Hematopoietic multipotent progenitor cell treated with erythropoietin and hydrocortisone succinate and interleukin-3 and kit ligand, for 8 days (in vitro differentiated cells): ENCODE data around the gene DLD.
"Not testable (repeated sequence)": the region's sequence is repeated elsewhere in the genome, so short reads cannot be mapped to it uniquely, and the experiment has no call there.

Experiments
- DNase-seq: peaks from one replicate; pipeline ENCODE4 v3.0.0-alpha.2; 2015

Gene DLD, protein sequence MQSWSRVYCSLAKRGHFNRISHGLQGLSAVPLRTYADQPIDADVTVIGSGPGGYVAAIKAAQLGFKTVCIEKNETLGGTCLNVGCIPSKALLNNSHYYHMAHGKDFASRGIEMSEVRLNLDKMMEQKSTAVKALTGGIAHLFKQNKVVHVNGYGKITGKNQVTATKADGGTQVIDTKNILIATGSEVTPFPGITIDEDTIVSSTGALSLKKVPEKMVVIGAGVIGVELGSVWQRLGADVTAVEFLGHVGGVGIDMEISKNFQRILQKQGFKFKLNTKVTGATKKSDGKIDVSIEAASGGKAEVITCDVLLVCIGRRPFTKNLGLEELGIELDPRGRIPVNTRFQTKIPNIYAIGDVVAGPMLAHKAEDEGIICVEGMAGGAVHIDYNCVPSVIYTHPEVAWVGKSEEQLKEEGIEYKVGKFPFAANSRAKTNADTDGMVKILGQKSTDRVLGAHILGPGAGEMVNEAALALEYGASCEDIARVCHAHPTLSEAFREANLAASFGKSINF

DNA sequence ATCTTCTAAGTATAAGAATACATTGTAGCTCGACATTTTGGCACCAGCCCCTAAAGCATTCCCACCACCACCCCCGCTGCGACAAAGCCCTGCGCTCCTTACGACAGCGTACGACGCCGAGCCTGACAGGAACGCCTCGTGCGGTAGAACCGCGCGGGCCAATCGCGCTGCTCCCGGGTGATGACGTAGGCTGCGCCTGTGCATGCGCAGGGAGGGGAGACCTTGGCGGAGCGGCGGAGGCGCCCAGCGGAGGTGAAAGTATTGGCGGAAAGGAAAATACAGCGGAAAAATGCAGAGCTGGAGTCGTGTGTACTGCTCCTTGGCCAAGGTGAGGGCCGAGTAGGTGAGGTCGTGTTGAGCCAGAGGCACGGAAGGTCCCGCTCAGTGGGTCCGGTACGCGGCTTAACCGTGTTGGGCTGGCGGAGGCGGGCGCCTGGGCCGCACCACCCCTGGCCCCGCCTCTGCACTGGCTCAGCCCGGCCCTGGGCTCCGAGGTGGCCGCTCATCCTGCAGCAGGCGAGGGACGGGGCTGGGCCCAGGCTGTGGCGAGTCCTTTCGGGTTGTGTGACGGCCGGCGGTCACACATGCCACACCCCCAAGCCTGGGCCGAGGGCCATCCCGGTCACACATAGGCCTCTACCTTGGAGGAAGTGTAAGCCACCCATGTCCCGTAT is at the start of gene DLD:
Gene DLD (plus strand): TSS at position 222 of the 674 bp plus-strand sequence. CDS start 68 bp downstream, at position 290.
- DNase-seq = peak; percentile 93

DNA sequence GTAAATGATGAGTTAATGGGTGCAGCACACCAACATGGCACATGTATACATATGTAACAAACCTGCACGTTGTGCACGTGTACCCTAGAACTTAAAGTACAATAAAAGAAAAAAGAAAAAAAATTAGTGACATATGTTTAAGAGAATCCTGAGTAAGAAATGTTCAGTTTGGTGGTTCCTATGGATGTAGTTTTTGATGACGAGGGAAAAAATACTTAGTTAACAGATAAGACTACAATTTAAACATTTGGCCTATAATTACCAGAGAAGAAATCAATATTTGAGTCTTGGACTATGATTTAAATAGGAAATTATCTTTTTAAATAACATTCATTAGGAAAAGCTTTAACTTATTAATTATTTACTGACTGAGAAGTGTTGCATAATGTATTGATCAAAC is 48.8 kb upstream of the DLD start:
- DNase-seq = no peak

DNA sequence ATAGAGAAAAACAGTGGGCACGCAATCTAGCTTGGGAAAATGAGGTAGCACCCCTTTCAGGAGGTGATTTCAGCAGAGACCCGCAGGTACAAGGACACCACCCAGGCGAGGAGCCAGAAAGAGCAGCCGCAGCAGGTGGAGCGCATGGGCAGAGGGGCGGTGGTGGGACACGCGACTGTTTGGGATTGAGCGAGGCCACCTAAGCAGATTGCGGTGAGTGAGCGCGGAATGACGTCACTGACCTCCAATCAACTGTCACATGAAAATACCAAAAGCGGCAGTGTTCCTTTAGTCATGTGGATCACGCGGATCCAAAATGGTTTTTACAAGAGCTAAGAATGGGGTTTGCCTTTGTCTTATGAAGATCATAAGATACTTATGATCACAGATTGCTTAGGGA is 47.8 kb upstream of the DLD start:
- no peak for DNase-seq

DNA sequence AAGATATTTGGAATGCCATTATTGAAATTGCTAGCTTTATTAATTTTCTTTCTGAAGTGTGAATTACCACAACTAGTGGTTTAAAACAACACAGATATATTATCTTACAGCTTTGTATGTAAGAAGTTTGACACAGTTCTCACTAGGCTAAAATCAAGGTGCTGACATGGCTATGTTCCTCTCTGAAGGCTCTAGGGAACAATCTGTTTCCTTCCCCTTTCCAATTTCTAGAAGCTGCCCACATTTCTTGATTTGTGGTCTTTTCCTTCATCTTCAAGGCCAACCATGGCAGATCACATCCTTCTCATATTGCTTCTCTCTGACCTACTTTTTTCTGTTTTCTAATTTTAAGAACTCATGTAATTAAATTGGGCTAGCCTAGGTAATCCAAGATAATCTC is 44.7 kb upstream of the DLD start:
- no peak for DNase-seq

DNA sequence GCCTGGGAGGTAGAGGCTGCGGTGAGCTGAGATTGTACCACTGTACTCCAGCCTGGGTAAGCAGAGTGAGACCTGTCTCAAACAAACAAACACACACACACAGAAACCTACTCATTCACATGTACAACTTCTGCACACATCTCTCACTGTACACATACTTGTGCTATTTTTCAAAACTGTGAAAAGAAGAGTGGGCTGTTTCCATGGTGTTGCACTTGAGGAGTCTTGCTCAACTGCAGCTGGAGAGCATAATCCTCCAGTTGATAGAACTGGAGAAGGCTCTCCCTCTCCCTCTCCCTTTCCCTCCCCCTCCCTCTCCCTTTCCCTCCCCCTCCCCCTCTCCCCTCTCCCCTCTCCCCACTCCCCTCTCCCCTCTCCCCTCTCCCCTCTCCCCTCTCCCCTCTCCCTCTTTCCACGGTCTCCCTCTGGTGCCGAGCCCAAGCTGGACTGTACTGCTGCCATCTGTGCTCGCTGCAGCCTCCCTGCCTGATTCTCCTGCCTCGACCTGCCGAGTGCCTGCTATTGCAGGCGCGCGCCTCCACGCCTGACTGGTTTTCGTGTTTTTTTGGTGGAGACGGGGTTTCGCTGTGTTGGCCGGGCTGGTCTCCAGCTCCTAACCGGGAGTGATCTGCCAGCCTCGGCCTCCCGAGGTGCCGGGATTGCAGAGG is 43.7 kb upstream of the DLD start:
- DNase-seq = no peak

DNA sequence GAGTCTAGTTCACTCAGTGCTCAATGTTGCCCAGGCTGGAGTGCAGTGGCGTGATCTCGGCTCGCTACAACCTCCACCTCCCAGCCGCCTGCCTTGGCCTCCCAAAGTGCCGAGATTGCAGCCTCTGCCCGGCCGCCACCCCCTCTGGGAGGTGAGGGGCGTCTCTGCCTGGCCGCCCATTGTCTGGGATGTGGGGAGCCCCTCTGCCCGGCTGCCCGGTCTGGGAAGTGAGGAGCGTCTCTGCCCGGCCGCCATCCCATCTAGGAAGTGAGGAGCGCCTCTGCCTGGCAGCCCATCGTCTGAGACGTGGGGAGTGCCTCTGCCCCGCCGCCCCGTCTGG is 43.2 kb upstream of the DLD start:
- DNase-seq = not testable (repeated sequence)

DNA sequence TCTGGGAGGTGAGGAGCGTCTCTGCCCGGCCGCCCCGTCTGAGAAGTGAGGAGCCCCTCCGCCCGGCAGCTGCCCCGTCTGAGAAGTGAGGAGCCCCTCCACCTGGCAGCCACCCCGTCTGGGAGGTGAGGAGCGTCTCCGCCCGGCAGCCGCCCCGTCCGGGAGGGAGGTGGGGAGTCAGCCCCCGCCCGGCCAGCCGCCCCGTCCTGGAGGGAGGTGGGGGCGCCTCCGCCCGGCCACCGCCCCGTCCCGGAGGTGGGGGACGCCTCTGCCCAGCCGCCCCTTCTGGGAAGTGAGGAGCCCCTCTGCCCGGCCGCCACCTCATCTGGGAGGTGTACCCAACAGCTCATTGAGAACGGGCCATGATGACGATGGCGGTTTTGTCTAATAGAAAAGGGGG is 42.8 kb upstream of the DLD start:
- DNase-seq = not testable (repeated sequence)

DNA sequence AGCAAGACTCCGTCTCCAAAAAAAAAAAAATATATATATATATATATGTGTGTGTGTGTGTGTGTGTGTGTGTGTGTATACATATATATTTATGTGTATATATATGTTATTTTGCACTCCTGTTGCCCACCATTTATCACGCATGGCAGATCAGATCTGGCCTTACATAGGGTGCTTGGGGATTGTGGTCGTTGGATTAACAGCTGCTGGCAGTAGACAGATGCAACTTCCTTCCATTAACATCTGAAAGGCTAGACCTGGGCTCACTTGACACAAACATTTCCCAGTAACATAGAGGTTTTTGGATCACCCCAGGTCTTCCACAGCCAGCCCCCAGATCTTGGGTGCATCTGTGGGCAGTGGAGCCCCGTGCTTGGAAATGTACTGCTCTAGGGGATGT is 40.8 kb upstream of the DLD start:
- DNase-seq = no peak

DNA sequence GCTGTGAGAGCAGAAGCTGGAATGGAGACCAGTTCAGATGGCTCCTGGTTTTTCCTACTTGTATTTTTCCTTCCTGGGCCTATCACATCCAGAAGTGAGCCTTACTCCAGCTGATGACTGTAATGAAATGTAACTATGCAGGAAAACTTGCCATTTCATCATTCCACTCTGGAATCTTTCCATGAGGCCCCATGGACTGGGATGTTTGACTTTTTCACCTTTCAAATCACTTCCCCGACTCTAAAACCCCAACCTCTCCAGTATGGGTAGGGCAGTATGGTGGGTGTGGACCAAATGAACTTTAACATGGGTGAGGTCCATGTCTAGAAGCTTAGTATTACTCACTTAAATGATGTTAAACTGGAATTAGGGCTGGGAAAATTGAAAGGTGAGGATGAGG is 40.3 kb upstream of the DLD start:
- DNase-seq = no peak

DNA sequence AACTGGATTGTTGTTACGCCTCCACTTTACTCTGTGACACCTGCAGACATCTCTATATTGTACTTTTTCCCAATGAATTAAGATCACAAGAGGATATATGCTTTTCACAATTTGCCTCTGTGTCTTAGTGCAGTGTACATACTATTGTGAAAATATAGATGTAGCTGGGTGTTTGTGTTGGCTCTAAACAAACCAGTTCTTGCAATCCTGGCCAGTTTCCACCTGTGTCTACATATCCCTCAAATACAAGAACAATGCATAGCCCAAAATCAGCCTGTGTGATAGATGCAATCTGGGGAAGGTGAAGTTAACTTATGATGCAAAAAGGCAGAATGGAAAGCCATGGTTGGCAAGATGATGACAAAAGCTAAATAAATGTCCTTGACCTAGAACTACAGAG is 36.5 kb upstream of the DLD start:
- no peak for DNase-seq

DNA sequence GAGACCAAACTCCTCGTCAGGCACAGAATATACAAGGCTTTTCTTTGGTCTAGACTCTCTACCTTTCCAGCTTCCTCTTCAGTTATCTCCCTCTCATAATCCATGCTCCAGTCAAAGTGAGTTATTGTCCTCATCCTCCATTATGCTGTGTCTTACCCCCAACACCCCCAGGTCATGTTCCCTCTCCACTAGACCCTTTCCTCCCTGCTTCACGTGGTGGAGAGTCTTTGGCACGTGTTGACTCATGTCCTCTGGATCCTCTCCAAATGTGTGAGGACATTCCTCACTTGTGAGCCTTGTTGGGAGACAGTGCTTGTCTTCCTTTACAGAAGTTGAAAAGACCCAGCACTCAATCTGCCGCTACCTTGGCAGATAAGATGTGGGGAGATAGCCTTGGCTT is 36.0 kb upstream of the DLD start:
- no peak for DNase-seq

DNA sequence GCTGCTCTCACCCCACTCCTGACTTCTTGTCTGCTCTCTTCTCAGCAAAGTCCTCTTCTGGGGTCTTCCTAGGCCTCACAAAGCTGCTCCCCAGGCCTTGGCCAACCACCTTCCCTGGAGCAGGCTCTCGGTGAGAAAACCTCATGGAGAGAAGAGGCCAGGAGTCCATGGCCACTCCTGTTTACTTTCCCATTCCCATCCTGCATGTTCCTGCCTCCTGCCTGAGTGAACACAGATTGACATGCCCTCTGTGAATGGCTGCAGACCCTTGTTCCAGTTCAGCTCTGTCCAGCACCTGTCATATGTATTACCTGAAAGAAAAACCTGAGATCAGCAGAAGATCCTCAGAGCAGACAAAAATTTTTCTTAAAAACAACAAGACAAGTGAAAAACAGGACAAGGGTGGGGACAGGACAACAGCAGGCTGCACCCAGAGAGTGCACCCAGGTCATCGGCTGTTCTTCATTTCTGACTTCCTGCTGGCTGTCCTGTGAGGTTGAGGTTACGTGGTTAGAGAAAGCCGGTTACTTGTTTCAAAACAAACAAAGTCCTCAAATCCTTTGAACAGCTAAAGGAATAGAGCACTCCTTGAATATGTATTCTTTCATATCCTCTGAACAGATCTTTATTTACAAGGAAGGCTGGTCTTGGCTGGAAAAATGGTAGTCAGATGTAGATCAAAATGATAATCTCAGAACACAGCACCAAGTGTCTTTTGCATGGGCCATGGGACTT is 34.0 kb upstream of the DLD start:
- DNase-seq = no peak

DNA sequence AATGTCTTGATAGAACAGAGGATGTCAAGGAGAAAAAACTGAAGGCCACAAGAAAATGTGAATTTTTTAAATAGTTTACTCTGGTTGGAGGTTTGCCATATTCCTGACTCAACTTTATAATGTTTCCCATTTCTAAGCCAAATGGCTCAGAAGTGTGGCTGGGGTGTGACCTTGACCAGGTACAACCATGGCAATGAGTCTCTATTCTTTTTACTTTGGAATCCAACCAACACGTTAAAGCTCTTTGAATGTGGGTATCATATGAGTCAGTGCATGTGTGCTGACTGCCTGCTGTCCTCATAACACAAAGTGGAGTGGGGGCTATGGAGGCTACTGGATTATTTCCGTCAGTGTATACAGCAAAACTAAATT is 33.5 kb upstream of the DLD start:
- DNase-seq = no peak

DNA sequence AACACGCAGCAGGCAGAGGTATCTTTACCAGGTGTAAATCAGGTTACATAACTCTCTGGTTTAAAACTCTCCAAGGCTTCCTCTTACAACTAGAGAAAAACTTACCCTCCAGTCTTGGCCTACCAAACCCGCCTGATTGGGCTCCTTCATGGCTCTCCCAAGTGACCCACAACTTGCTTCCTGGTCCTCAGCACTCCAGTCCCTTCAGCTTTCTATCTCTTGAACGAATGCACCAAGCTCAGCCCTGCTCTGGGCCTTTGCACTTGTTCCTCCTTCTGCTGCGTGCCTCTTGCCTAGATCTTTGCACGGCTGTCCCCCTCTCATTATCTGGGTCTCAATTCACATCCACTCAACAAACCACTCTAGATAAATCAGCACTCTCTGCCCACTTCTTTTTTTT is 32.7 kb upstream of the DLD start:
- no peak for DNase-seq

DNA sequence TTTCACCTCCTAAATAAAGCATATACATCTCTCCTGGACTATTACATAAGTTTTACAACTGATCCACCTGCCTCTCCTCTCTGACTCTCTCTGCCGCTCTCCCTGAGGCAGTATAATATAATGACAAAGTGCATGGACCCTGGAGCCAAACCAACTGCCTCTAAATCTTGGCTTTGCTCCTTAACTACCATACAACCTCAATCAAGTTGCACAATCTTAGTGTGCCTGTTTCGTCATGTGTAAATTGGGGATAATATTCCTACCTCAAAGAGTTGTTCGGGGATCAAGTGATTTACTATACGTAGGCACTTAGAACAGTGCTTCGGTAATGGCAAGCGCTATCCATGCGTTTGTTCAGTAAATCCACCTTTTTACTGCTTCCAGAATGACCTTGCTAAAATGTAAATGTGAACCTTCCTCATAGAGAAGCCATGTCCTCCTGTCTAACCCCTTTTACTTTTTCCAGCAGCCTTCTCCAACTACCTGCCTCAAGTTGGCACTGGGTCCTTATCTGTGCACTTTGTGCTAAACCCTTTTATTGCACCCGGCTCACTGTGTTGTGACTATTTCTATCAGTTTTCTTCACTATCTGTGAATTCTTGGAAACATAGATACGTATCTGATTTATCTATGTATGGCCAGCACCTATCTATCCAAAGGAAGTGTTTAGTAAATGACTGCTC is 30.6 kb upstream of the DLD start:
- DNase-seq = no peak

DNA sequence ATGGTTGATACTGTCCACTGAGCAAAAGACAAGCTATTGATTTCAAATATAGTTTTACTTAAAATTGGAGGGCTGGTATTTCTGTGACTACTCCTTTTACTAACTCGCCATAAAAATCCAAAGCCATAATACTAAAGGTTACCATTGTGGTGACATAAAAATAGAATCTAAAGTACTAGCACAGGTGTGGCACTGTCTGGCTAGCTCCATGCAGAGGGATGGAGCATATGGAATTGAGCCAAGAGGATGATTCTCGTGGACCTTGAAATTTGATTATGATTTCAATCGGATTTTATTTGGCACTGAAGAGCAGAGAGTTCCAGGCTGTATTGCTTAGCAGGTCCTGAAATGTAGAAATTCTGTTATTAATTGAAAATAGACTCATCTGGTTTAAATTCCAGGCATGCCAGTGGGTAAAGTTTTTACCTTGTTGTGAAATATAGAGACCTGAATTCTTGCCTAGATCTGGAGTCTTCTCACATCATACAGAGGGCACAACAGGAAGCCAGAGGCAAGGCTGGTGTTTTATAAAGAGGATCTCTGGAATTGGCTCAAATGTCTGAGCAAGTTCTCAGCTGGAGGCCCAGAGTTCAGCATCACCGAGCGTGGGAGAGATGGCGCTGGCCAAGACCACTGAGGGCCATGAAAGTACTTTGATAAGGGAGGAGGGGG is 29.9 kb upstream of the DLD start:
- DNase-seq = no peak

DNA sequence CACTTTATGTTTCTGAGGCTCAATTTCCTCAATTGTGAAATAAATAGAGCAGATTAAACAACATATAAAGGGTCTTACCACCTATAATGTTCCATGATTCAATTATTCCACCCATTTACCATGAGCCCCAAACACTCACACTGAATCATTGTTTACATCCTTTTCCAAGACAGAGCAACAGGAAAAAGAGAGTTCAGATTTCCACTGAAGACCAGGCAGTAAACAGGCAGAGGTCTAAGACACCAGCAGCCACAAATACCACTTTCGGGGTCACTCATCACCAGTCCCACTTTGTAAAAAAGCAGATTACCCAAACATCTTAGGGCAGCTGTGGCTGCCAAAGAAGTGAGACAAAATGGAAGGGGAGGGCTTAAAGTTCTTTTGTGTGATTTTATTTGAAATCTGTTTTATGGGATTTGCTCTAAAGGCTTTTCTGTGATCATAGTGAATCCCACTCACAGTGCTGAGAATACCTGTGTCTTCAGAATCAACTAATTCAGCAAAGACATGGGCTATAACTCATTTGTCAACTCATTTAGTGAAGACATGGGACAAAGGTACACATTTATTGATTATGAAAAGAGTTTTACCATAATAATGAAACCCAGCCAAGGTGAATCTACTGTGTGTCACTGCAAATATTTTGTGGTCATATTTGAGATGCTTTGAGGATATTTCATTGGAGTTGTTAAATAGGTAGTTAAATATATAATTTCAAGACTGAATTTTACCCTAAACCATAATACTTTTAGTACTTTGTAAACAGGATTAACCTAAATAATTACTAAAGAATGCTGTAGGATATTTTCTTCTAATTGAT is 24.8 kb upstream of the DLD start:
- DNase-seq = no peak

DNA sequence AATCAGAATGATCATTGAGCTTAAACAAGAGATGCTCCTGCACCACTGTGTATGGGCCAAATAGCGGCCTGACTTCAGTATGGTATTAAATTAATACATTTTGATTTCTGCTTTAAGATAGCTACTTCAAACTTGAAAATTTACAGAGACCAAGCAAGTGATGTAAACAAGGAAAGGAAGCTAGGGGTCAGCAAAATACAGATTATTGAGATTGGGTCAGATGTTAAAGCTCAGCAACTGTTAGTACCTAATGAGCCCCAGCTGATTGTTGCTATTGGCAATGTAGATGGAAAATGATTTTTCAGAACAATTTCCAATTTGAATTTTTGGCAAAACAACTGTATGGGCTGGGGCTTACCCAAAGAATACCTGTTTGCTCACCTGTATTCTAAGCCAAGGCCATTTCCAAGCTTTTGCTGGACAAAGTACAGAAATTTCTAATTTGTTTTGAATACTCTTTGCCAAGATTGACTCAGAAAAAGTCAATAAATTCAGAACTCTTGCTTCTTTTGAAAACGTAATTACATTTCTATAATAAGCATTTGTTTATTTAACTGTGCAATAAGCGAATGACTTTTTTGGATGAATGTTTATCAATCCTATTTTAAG is 23.0 kb upstream of the DLD start:
- DNase-seq = no peak

DNA sequence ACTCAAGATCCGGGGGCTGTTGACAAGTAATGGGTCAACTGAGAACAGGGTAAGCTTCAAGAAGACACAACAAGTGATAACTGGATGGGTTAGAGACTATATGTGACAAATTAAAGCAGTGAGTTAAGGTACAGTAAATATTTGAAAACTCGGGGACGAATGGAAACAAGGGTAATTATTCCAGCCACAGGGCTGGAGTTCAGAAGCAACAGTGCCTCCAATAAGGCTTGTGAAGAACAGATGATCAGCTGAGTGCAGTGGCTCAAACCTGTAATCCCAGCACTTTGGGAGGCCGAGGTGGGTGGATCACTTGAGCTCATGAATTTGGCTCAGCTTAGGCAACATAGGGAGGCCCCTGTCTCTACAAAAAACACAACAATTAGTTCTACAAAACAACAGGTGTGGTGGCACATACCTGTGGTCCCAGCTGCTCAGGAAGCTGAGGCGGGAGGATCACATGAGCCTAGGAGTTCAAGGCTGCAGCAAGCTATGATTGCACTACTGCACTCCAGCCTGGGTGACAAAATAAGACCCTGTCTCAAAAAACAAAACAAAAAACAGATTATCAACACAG is 20.5 kb upstream of the DLD start:
- DNase-seq = no peak

DNA sequence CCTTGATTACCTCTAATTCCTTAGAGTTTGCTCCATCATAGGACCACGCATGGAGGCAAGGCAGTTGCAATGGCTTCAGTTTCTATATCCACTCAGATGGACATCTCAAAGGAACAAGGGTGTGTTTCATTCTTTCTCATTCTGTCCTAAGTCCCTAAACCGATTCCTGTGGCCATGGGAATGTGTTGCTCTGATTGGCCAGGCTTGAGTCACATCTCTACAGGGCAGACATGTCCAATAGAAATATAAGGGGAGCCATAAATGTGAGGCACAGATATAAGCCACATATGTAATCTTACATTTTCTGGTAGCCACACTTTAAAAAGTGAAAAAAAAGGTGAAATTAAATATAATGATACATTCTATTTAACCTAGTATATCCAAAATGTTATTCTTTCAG is 16.9 kb upstream of the DLD start:
- peak; percentile 32 for DNase-seq
